WTC11 (cell line): ENCODE results near the gene VAMP2. TPM values are rescaled to one million over a fixed set of nuclear protein-coding genes. Genes with fewer than 3 reads are reported as not detected.

Source experiments
- ATAC-seq: fragments of 200-7000 bp; cut with Tn5 transposase; 2 replicates; pipeline ENCODE4 v1.10.0; 2021; ENCODE audit warnings: mild to moderate bottlenecking, moderate library complexity
- CTCF ChIA-PET: fragments of 300-600 bp; sonication (Branson Sonifier 250); formaldehyde crosslinking; loops from one replicate; lab custom pipeline; 2021; ENCODE audit warnings: antibody characterized with exemption; lab: Charles Lee
- POLR2A ChIA-PET: fragments of 350-600 bp; sonication (Branson Sonifier 250); formaldehyde crosslinking; loops from one replicate; lab custom pipeline; 2021; ENCODE audit warnings: antibody characterized with exemption; lab: Charles Lee
- DNase-seq: peaks from one replicate; pipeline ENCODE4 v3.0.0; 2021; ENCODE audit warnings: low spot score
- H3K27ac Mint-ChIP-seq: 2 replicates; pipeline ENCODE4 v1.8.0; 2021; ENCODE audit warnings: mixed read lengths
- H3K27me3 Mint-ChIP-seq: 2 replicates; pipeline ENCODE4 v1.8.0; 2021; ENCODE audit warnings: low read depth, mild to moderate bottlenecking, moderate library complexity, mixed read lengths
- H3K36me3 Mint-ChIP-seq: 2 replicates; pipeline ENCODE4 v1.8.0; 2021; ENCODE audit warnings: mixed read lengths
- H3K4me1 Mint-ChIP-seq: 2 replicates; pipeline ENCODE4 v1.8.0; 2022; ENCODE audit warnings: mixed read lengths
- H3K4me3 Mint-ChIP-seq: 2 replicates; pipeline ENCODE4 v1.8.0; 2021; ENCODE audit warnings: mild to moderate bottlenecking, moderate library complexity, mixed read lengths
- H3K9me3 Mint-ChIP-seq: 2 replicates; pipeline ENCODE4 v1.8.0; 2021; ENCODE audit warnings: mixed read lengths
- AR ChIP-seq: fragments of 250-450 bp; sonication (Bioruptor Pico); IDR thresholded peaks from 2 replicates; pipeline ENCODE4 v1.9.0; 2021; ENCODE audit warnings: mild to moderate bottlenecking
- ARID4B ChIP-seq: sonication (generic); formaldehyde crosslinking; IDR thresholded peaks from 2 replicates; pipeline ENCODE4 v1.8.0; 2023; ENCODE audit warnings: missing genetic modification reagents, mild to moderate bottlenecking, borderline replicate concordance
- ATF1 ChIP-seq: sonication (generic); formaldehyde crosslinking; IDR thresholded peaks from 2 replicates; pipeline ENCODE4 v1.8.1; 2023; ENCODE audit warnings: mild to moderate bottlenecking, moderate library complexity, missing genetic modification reagents
- ELF4 ChIP-seq: sonication (generic); formaldehyde crosslinking; IDR thresholded peaks from 2 replicates; pipeline ENCODE4 v1.8.1; 2022; ENCODE audit warnings: low read depth, mild to moderate bottlenecking, moderate library complexity, missing genetic modification reagents
- ETV6 ChIP-seq: sonication (generic); formaldehyde crosslinking; IDR thresholded peaks from 2 replicates; pipeline ENCODE4 v1.8.1; 2022; ENCODE audit warnings: mild to moderate bottlenecking, missing genetic modification reagents
- FOXK1 ChIP-seq: sonication (generic); formaldehyde crosslinking; IDR thresholded peaks from 2 replicates; pipeline ENCODE4 v1.8.0; 2022; ENCODE audit warnings: mild to moderate bottlenecking, moderate library complexity, missing genetic modification reagents
- GRHL2 ChIP-seq: fragments of 250-450 bp; sonication (Bioruptor Pico); IDR thresholded peaks from 2 replicates; pipeline ENCODE4 v1.8.0; 2022; ENCODE audit warnings: mild to moderate bottlenecking, moderate library complexity; ENCODE audit not compliant: insufficient replicate concordance, severe bottlenecking
- HMGA2 ChIP-seq: fragments of 250-450 bp; sonication (Bioruptor Pico); IDR thresholded peaks from 2 replicates; pipeline ENCODE4 v1.4.0; 2021; ENCODE audit warnings: mild to moderate bottlenecking, moderate library complexity
- IRF2 ChIP-seq: sonication (generic); formaldehyde crosslinking; IDR thresholded peaks from 2 replicates; pipeline ENCODE4 v1.8.0; 2022; ENCODE audit warnings: low read depth, missing genetic modification reagents, borderline replicate concordance
- MAX ChIP-seq: sonication (generic); formaldehyde crosslinking; IDR thresholded peaks from 2 replicates; pipeline ENCODE4 v1.8.0; 2022; ENCODE audit warnings: mild to moderate bottlenecking, missing genetic modification reagents
- NR1H2 ChIP-seq: sonication (generic); formaldehyde crosslinking; IDR thresholded peaks from 2 replicates; pipeline ENCODE4 v1.9.0; 2021; ENCODE audit warnings: mild to moderate bottlenecking, moderate library complexity, missing genetic modification reagents
- RELA ChIP-seq: sonication (generic); formaldehyde crosslinking; IDR thresholded peaks from 2 replicates; pipeline ENCODE4 v1.8.1; 2022; ENCODE audit warnings: missing genetic modification reagents, mild to moderate bottlenecking, borderline replicate concordance
- RORB ChIP-seq: fragments of 250-450 bp; sonication (Bioruptor Pico); IDR thresholded peaks from 2 replicates; pipeline ENCODE4 v1.9.0; 2021; ENCODE audit warnings: mild to moderate bottlenecking
- SP1 ChIP-seq: sonication (generic); formaldehyde crosslinking; conservative IDR thresholded peaks from 2 replicates; pipeline ENCODE4 v1.8.1; 2022; ENCODE audit warnings: missing genetic modification reagents
- TEAD1 ChIP-seq: sonication (generic); formaldehyde crosslinking; IDR thresholded peaks from 2 replicates; pipeline ENCODE4 v1.8.0; 2022; ENCODE audit warnings: mild to moderate bottlenecking, missing genetic modification reagents
- ZBTB21 ChIP-seq: sonication (generic); formaldehyde crosslinking; IDR thresholded peaks from 2 replicates; pipeline ENCODE4 v1.8.1; 2023; ENCODE audit warnings: mild to moderate bottlenecking, missing genetic modification reagents, borderline replicate concordance
- ZNF416 ChIP-seq: fragments of 250-450 bp; sonication (Bioruptor Pico); IDR thresholded peaks from 2 replicates; pipeline ENCODE4 v1.9.0; 2021; ENCODE audit warnings: mild to moderate bottlenecking, inconsistent platforms
- total RNA-seq: library from RNA; stranded (reverse); gene quantifications from 3 replicates; pipeline ENCODE4 v1.2.3, GENCODE V29; 2021
- TF ChIP-seq, protein P1 (sequence below): sonication (generic); formaldehyde crosslinking; IDR thresholded peaks from 2 replicates; pipeline ENCODE4 v1.8.1; 2023; ENCODE audit warnings: mild to moderate bottlenecking, missing genetic modification reagents, moderate library complexity
- TF ChIP-seq, protein P2 (sequence below): sonication (generic); formaldehyde crosslinking; IDR thresholded peaks from 2 replicates; pipeline ENCODE4 v1.8.0; 2022; ENCODE audit warnings: mild to moderate bottlenecking, missing genetic modification reagents
- TF ChIP-seq, protein P3 (sequence below): sonication (generic); formaldehyde crosslinking; IDR thresholded peaks from 2 replicates; pipeline ENCODE4 v1.8.0; 2023; ENCODE audit warnings: missing genetic modification reagents
- TF ChIP-seq, protein P4 (sequence below): sonication (generic); formaldehyde crosslinking; IDR thresholded peaks from 2 replicates; pipeline ENCODE4 v1.8.1; 2023; ENCODE audit warnings: mild to moderate bottlenecking, missing genetic modification reagents, borderline replicate concordance

Gene VAMP2
- total RNA-seq, 1 experiment from 2014 or later = 27.4 TPM

DNA sequence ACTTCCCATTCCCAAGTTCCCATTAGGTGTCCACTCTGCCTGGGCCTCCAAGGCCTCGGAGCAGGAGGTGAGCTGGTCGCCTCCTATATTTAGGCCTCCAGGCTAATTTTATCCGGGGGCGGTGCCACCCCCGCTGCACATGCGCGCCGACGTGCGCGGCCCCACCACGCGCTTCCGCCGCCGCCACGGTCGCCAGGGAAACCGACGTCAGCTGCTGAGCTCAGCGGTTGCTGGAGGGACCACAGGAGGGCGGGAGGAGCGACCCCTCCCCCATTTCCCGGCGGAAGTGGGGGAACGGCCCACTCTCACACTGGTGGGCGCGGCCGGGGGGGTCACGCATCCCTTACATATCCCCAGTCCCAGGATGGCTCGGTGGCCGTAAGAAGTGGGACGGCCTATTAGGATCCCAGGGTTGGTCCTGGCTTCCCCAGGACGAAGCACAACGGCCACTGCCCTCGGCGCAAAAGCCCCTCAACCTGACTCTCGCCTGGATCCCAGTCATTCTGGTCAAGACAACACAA, 11.6 kb downstream of the VAMP2 start (continued):
- TF ChIP-seq AR (CRISPR knock-in tag) (no peak), ZBTB21 (no peak), TEAD1 (CRISPR knock-in tag) (peak; percentile 43; the same call in 1 of the 2 replicates), ETV6 (CRISPR knock-in tag) (peak; percentile 76), ARID4B (CRISPR knock-in tag) (peak; percentile 21; the same call in 1 of the 2 replicates), MAX (CRISPR knock-in tag) (peak; percentile 82)
- TF ChIP-seq, protein P1, sequence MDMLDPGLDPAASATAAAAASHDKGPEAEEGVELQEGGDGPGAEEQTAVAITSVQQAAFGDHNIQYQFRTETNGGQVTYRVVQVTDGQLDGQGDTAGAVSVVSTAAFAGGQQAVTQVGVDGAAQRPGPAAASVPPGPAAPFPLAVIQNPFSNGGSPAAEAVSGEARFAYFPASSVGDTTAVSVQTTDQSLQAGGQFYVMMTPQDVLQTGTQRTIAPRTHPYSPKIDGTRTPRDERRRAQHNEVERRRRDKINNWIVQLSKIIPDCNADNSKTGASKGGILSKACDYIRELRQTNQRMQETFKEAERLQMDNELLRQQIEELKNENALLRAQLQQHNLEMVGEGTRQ (CRISPR knock-in tag) = peak; percentile 55
- TF ChIP-seq, protein P2, sequence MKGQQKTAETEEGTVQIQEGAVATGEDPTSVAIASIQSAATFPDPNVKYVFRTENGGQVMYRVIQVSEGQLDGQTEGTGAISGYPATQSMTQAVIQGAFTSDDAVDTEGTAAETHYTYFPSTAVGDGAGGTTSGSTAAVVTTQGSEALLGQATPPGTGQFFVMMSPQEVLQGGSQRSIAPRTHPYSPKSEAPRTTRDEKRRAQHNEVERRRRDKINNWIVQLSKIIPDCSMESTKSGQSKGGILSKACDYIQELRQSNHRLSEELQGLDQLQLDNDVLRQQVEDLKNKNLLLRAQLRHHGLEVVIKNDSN = 0 out of 2 replicates have a peak, but pooled peaks have one; percentile 49

GRCh38 chr17:8150194-8151119, 12.3 kb downstream of the VAMP2 start:
- ATAC-seq = no peak
- POLR2A ChIA-PET = interaction anchor here (0.9 to 1.1 kb wide), 3 partner anchors 13 to 60 kb away, joined by 3 to 6 read pairs (median 4); partner anchors contain the start of gene AURKB
- peaks cover 28% of the 10 kb centered on the region for H3K36me3 Mint-ChIP-seq
- H3K27me3 Mint-ChIP-seq = peaks cover 2% of the 10 kb centered on the region; the same call in 1 of the 2 replicates
- peaks cover 14% of the 10 kb centered on the region for H3K4me1 Mint-ChIP-seq
- no peak for DNase-seq
- H3K27ac Mint-ChIP-seq = no peak overlapping the region
- H3K4me3 Mint-ChIP-seq = peak overlapping the region; percentile 96
- no peaks in the 10 kb centered on the region for H3K9me3 Mint-ChIP-seq
- CTCF ChIA-PET = interaction anchor here (0.6 to 1.6 kb wide), 9 partner anchors 10 to 71 kb away, joined by 3 to 7 read pairs (median 5); partner anchors contain the start of gene HES7
- TF ChIP-seq, protein P3, sequence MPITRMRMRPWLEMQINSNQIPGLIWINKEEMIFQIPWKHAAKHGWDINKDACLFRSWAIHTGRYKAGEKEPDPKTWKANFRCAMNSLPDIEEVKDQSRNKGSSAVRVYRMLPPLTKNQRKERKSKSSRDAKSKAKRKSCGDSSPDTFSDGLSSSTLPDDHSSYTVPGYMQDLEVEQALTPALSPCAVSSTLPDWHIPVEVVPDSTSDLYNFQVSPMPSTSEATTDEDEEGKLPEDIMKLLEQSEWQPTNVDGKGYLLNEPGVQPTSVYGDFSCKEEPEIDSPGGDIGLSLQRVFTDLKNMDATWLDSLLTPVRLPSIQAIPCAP (CRISPR knock-in tag) = no peak
- TF ChIP-seq, protein P4, sequence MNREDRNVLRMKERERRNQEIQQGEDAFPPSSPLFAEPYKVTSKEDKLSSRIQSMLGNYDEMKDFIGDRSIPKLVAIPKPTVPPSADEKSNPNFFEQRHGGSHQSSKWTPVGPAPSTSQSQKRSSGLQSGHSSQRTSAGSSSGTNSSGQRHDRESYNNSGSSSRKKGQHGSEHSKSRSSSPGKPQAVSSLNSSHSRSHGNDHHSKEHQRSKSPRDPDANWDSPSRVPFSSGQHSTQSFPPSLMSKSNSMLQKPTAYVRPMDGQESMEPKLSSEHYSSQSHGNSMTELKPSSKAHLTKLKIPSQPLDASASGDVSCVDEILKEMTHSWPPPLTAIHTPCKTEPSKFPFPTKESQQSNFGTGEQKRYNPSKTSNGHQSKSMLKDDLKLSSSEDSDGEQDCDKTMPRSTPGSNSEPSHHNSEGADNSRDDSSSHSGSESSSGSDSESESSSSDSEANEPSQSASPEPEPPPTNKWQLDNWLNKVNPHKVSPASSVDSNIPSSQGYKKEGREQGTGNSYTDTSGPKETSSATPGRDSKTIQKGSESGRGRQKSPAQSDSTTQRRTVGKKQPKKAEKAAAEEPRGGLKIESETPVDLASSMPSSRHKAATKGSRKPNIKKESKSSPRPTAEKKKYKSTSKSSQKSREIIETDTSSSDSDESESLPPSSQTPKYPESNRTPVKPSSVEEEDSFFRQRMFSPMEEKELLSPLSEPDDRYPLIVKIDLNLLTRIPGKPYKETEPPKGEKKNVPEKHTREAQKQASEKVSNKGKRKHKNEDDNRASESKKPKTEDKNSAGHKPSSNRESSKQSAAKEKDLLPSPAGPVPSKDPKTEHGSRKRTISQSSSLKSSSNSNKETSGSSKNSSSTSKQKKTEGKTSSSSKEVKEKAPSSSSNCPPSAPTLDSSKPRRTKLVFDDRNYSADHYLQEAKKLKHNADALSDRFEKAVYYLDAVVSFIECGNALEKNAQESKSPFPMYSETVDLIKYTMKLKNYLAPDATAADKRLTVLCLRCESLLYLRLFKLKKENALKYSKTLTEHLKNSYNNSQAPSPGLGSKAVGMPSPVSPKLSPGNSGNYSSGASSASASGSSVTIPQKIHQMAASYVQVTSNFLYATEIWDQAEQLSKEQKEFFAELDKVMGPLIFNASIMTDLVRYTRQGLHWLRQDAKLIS = no peak
- no peak for TF ChIP-seq GRHL2 (CRISPR knock-in tag)
- TF ChIP-seq FOXK1 (CRISPR knock-in tag) = no peak
- TF ChIP-seq ZNF416 (CRISPR knock-in tag) = no peak
- TF ChIP-seq HMGA2 (CRISPR knock-in tag) = no peak
- TF ChIP-seq ELF4 (CRISPR knock-in tag) = no peak
- no peak for TF ChIP-seq NR1H2 (CRISPR knock-in tag)
- TF ChIP-seq SP1 (CRISPR knock-in tag) = no peak
- no peak for TF ChIP-seq ATF1 (CRISPR knock-in tag)
- no peak for TF ChIP-seq IRF2 (CRISPR knock-in tag)
- TF ChIP-seq RELA (CRISPR knock-in tag) = no peak
- TF ChIP-seq RORB = no peak
